ENCODE results near the gene INKA2.
A peak's percentile ranks its signal among the peaks of the same experiment; 100 is the strongest.

Gene INKA2

GRCh38 chr1:111719674-111720132, 19.5 kb downstream of the INKA2 start:
- TF ChIP-seq POLR2A (IDR thresholded peaks at IDR 0.05; ENCODE audit: low read length) (no peak), GATA1 (IDR thresholded peaks at IDR 0.05; ENCODE audit: low read depth, low read length) (no peak)
- no peak for DNase-seq

GRCh38 chr1:111719135-111719534, 20.1 kb downstream of the INKA2 start:
- no peak for DNase-seq

DNA sequence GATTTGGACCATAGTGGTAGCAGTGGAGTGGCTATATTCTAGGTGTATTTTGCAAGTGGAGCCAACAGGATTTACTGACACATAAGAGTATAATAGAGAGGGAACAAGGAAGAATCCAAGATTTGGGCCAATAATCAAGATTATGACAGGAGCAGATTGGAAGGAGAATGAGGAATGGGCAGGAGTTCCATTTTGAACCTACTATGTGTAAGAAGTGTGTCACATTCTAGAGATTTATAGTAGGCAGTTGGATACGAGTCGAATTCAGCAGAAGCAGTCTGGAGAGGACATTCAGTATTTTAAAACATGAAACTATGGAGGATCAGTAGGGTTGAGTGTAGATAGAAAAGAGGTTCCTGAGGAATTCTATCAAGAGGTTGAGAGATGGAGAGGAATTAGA, 21.7 kb downstream of the INKA2 start:
- TF ChIP-seq POLR2A (IDR thresholded peaks at IDR 0.05; ENCODE audit: low read length) (no peak), GATA1 (IDR thresholded peaks at IDR 0.05; ENCODE audit: low read depth, low read length) (no peak)
- no peak for DNase-seq

More at GRCh38 chr1:111719135-111719534, 20.1 kb downstream of the INKA2 start:
- TF ChIP-seq GATA1 (IDR thresholded peaks at IDR 0.05; ENCODE audit: low read depth, low read length): no peak

GRCh38 chr1:111716333-111716732, 22.9 kb downstream of the INKA2 start:
- no peak for TF ChIP-seq POLR2A (IDR thresholded peaks at IDR 0.05; ENCODE audit: low read length)
- TF ChIP-seq GATA1 (IDR thresholded peaks at IDR 0.05; ENCODE audit: low read depth, low read length): no peak

GRCh38 chr1:111709986-111710385, 29.2 kb downstream of the INKA2 start:
- no peak for DNase-seq
- TF ChIP-seq GATA1 (IDR thresholded peaks at IDR 0.05; ENCODE audit: low read depth, low read length) (no peak), POLR2A (IDR thresholded peaks at IDR 0.05; ENCODE audit: low read length) (no peak)

More at GRCh38 chr1:111716333-111716732, 22.9 kb downstream of the INKA2 start:
- DNase-seq: no peak

DNA sequence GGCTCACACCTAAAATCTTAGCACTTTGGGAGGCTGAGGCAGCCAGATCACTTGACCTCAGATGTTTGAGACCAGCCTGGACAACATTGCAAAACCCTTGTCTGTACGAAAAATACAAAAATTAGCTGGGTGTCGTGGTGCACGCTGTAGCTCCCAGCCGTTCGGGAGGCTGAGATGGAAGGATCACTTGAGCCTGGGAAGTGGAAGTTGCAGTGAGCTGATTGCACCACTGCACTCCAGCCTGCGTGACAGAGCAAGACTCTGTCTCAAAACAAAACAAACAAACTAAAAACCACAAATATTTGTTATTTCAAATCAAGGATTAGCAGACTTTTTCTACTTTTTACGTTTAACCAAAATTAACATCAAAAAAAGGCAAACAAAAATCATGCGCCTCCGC, 31.3 kb downstream of the INKA2 start:
- DNase-seq: no peak
- TF ChIP-seq GATA1 (IDR thresholded peaks at IDR 0.05; ENCODE audit: low read depth, low read length) (no peak), POLR2A (IDR thresholded peaks at IDR 0.05; ENCODE audit: low read length) (no peak)

DNA sequence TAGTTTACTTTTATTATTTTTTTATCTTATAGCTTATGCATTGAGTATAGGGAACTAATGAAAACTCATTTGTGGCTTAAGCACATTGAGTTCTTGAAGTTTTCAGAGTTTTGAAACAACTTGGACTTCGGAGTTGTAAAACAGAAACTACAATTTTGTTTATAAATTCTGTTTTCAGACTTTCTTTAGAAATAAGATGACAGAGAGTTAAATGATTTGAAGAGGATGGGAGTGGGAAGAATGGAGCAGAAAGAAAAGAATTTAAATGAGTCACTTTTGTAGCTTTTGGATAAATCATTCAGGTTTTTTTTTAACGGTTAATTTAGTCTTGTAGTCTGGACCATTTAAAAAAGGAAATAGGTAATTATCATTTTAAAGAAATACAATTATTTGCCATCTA, 32.3 kb downstream of the INKA2 start:
- DNase-seq: no peak
- TF ChIP-seq POLR2A (IDR thresholded peaks at IDR 0.05; ENCODE audit: low read length) (no peak), GATA1 (IDR thresholded peaks at IDR 0.05; ENCODE audit: low read depth, low read length) (no peak)

DNA sequence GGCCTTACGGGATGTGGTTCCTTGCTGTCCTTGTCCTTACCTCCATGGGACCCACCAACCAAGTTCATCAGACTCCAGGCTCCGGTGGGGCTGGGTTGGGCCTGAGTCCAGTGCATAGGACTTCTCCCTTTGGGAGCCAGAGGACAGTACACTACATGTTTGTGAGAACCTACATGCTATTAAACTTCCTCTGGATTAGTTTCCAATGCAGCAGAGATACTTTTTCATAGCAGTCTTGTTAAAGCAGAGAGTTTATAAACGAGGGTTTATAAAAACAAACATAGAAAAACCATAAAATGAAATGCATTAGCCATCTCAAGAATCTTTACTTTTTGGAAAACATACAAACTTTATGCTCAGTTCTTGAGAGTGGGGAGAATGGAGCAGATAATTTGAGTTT, 33.4 kb downstream of the INKA2 start:
- no peak for DNase-seq
- TF ChIP-seq POLR2A (IDR thresholded peaks at IDR 0.05; ENCODE audit: low read length) (no peak), GATA1 (IDR thresholded peaks at IDR 0.05; ENCODE audit: low read depth, low read length) (no peak)

- peak in 1 of 2 experiments; percentile 11 for DNase-seq
- TF ChIP-seq GATA1 (IDR thresholded peaks at IDR 0.05; ENCODE audit: low read depth, low read length) (no peak), POLR2A (IDR thresholded peaks at IDR 0.05; ENCODE audit: low read length) (no peak)
These were observed 34.4 kb downstream of the INKA2 start for GRCh38 chr1:111704776-111705175.

DNA sequence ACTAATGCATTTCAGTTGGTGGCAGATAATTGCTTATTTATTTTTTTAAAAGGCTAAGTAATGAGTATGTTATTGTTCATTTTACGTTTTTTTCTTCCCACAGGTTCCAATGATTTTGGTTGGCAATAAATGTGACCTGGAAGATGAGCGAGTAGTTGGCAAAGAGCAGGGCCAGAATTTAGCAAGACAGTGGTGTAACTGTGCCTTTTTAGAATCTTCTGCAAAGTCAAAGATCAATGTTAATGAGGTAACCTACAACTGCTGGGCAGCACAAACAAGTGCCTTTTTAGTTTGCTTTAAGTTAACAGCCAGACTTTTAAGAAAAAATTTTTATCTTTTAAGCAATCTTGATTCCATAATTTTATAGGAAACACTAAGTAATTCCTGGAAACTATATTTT, 35.0 kb downstream of the INKA2 start:
- no peak for TF ChIP-seq POLR2A (IDR thresholded peaks at IDR 0.05; ENCODE audit: low read length)
- TF ChIP-seq GATA1 (IDR thresholded peaks at IDR 0.05; ENCODE audit: low read depth, low read length): no peak
- no peak for DNase-seq

GRCh38 chr1:111702504-111703050, 36.6 kb downstream of the INKA2 start:
- TF ChIP-seq GATA1 (IDR thresholded peaks at IDR 0.05; ENCODE audit: low read depth, low read length): no peak
- TF ChIP-seq POLR2A (IDR thresholded peaks at IDR 0.05; ENCODE audit: low read length): no peak

GRCh38 chr1:111699268-111699667, 39.9 kb downstream of the INKA2 start:
- no peak for DNase-seq
- TF ChIP-seq GATA1 (IDR thresholded peaks at IDR 0.05; ENCODE audit: low read depth, low read length) (no peak), POLR2A (IDR thresholded peaks at IDR 0.05; ENCODE audit: low read length) (no peak)

More at GRCh38 chr1:111702504-111703050, 36.6 kb downstream of the INKA2 start:
- DNase-seq: no peak

GRCh38 chr1:111696330-111696729, 42.9 kb downstream of the INKA2 start:
- TF ChIP-seq GATA1 (IDR thresholded peaks at IDR 0.05; ENCODE audit: low read depth, low read length) (no peak), POLR2A (IDR thresholded peaks at IDR 0.05; ENCODE audit: low read length) (no peak)
- DNase-seq: no peak

GRCh38 chr1:111695801-111696200, 43.4 kb downstream of the INKA2 start:
- DNase-seq: no peak
- TF ChIP-seq GATA1 (IDR thresholded peaks at IDR 0.05; ENCODE audit: low read depth, low read length) (no peak), POLR2A (IDR thresholded peaks at IDR 0.05; ENCODE audit: low read length) (no peak)

DNA sequence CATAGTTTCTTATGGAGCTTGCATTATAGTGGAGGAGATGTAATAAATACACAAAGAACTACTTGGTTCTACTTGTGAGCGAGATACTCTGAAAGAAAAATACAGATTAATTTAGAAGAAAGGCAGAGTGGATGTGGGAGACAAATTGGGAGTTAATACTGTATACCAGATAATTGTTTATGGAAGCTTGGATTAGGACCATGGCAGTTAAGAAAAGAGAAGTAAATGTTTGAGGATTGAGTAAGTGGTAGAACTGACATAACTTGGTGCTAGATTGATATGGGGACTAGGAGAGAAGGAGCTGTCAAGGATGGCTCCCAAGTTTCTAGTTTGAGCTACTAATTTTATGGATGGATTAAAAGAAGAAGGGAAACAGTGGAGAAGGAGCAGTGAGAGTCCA, 47.3 kb downstream of the INKA2 start:
- TF ChIP-seq GATA1 (IDR thresholded peaks at IDR 0.05; ENCODE audit: low read depth, low read length): no peak
- TF ChIP-seq POLR2A (IDR thresholded peaks at IDR 0.05; ENCODE audit: low read length): no peak
- no peak for DNase-seq

DNA sequence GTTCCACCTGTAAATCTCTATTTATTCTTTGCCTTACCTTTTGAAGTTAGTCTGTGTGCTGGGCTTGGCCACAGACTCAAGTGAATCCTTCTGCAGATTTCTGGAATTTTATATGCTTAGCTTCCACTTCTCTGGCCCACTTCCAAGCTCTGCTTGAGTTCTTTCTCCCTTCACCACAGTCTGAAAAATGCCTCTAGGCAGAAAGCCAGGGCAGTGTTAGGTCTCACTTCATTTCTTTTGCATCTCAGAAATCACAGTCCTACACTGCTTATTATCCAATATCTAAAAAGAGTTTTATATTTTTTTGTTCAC, 48.9 kb downstream of the INKA2 start:
- TF ChIP-seq POLR2A (IDR thresholded peaks at IDR 0.05; ENCODE audit: low read length) (no peak), GATA1 (IDR thresholded peaks at IDR 0.05; ENCODE audit: low read depth, low read length) (no peak)
- no peak for DNase-seq

Data from erythroblast (primary cell).